Tibial nerve (tissue), 4 donors: ENCODE data around the gene CYS1. TPM values are rescaled to one million over a fixed set of nuclear protein-coding genes. Genes with fewer than 3 reads are reported as not detected.

Source experiments
- DNase-seq, 2 donors: peaks; one replicate each; pipeline ENCODE4 v3.0.0-alpha.2; 2019; ENCODE audit warnings: low spot score in 2 of 2
- H3K27ac ChIP-seq, 4 donors: fragments of 200-600 bp; sonication (generic) in 3 of 4; one replicate each; pipeline ENCODE4 v1.5.1; 2017 to 2019; ENCODE audit warnings: mild to moderate bottlenecking in 1 of 4
- H3K27me3 ChIP-seq, 2 donors: fragments of 200-600 bp; sonication (generic) in 1 of 2; one replicate each; pipeline versions ENCODE4 v1.5.1 to v1.6.0; 2017 to 2019
- H3K36me3 ChIP-seq, 3 donors: fragments of 200-600 bp; sonication (generic); one replicate each; pipeline ENCODE4 v1.5.1; 2018 to 2019
- H3K4me1 ChIP-seq, 4 donors: fragments of 200-600 bp; sonication (generic) in 3 of 4; one replicate each; pipeline ENCODE4 v1.5.1; 2017 to 2019
- H3K4me3 ChIP-seq, 4 donors: fragments of 200-600 bp; sonication (generic) in 3 of 4; one replicate each; pipeline ENCODE4 v1.5.1; 2017 to 2019; ENCODE audit warnings: mild to moderate bottlenecking in 1 of 4, moderate library complexity in 1 of 4
- H3K9me3 ChIP-seq, 4 donors: fragments of 200-600 bp; sonication (generic) in 3 of 4; one replicate each; pipeline ENCODE4 v1.5.1; 2017 to 2019
- EP300 ChIP-seq, 2 donors: sonication (generic); formaldehyde crosslinking; IDR thresholded peaks; one replicate each; pipeline ENCODE4 v1.6.1; 2017; ENCODE audit warnings: antibody characterized with exemption in 2 of 2, mild to moderate bottlenecking in 1 of 2
- POLR2A ChIP-seq, 2 donors: fragments of 450-650 bp; IDR thresholded peaks; one replicate each; pipeline ENCODE4 v1.6.1; 2017; ENCODE audit warnings: antibody characterized with exemption in 2 of 2, mild to moderate bottlenecking in 2 of 2, moderate library complexity in 2 of 2
- WGBS, 2 donors: methylation state at CpG; one replicate each; pipeline ENCODE4 v1.1.5; 2018; 5-methylcytosine and 5-hydroxymethylcytosine counted together
- total RNA-seq, 4 donors: library from RNA; depleted of rRNA; stranded (reverse); fragments of >200 nt; gene quantifications; one replicate each; pipeline ENCODE4 v1.1.0, GENCODE V29; 2016
- TF ChIP-seq, protein P1 (sequence below), 5 experiments: fragments of 200-600 bp in 3 of 5; fragments of 450-650 bp in 2 of 5; sonication (generic) in 3 of 5; IDR thresholded peaks; one replicate each; pipeline ENCODE4 v1.5.1; 2016 to 2019; ENCODE audit warnings: antibody characterized with exemption in 5 of 5, mild to moderate bottlenecking in 3 of 5, moderate library complexity in 2 of 5

The CYS1 gene
- total RNA-seq, 4 donors from 2014 or later: 2.7 to 17.5 (median 10.9) TPM

DNA sequence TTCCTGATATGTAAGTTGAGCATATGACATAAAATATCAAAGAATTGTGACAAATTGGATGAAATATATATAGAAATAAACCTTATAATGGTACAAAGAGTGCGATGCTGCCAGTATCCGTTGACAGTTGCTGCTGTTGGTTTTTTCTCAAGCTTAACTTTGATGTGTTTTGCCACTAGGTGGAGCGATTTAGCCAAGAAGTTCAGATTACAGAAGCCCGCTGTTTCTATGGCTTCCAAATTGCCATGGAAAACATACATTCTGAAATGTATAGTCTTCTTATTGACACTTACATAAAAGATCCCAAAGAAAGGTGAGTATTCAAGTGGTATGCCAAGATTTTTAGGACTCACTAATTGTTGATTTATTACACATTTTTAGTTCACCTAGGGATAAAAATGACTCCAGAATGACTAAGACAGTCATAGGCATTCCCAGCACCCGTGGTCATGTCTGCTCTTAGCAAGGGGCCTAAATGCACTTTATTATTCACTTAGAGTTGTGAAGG is 44.4 kb upstream of the CYS1 start:
- Histone ChIP-seq H3K36me3 (no peaks in the 10 kb centered on the region), H3K27me3 (peaks cover 0 to 18% of the 10 kb centered on the region in 2 donors), H3K4me1 (peaks cover 4 to 44% (median 22%) of the 10 kb centered on the region in 4 donors), H3K27ac (no peak overlapping the region), H3K4me3 (no peak overlapping the region), H3K9me3 (no peaks in the 10 kb centered on the region)
- TF ChIP-seq EP300 (IDR thresholded peaks at IDR 0.05) (no peak), POLR2A (IDR thresholded peaks at IDR 0.05) (no peak)
- TF ChIP-seq, protein P1, sequence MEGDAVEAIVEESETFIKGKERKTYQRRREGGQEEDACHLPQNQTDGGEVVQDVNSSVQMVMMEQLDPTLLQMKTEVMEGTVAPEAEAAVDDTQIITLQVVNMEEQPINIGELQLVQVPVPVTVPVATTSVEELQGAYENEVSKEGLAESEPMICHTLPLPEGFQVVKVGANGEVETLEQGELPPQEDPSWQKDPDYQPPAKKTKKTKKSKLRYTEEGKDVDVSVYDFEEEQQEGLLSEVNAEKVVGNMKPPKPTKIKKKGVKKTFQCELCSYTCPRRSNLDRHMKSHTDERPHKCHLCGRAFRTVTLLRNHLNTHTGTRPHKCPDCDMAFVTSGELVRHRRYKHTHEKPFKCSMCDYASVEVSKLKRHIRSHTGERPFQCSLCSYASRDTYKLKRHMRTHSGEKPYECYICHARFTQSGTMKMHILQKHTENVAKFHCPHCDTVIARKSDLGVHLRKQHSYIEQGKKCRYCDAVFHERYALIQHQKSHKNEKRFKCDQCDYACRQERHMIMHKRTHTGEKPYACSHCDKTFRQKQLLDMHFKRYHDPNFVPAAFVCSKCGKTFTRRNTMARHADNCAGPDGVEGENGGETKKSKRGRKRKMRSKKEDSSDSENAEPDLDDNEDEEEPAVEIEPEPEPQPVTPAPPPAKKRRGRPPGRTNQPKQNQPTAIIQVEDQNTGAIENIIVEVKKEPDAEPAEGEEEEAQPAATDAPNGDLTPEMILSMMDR (IDR thresholded peaks at IDR 0.05): peak; percentile 49 to 76 (median 64)
- DNase-seq: peak in 1 of 2 donors; percentile 78
- 15 to 16% methylated on average over 5 of the region's 5 CpGs for WGBS, 2 donors

DNA sequence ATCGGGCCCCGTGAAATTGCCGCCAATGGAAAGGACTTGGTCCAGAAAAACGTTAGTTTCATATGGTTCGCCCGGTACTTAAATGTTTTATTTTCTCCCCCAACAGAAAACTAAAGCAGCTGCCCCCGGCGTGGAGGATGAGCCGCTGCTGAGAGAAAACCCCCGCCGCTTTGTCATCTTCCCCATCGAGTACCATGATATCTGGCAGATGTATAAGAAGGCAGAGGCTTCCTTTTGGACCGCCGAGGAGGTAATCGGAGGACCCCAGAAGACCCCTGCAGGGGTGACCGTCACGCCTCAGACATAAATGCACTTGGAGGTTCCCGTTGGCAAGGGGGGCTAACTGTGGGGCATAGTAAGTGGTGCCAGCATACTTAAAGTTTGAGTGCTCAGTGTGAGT is 43.1 kb upstream of the CYS1 start:
- no peaks in the 10 kb centered on the region for H3K9me3 ChIP-seq
- 4 to 7% methylated on average over 18 of the region's 18 CpGs for WGBS, 2 donors
- peak overlapping the region in 2 of 4 donors; percentile 50 to 69 for H3K4me3 ChIP-seq

DNA sequence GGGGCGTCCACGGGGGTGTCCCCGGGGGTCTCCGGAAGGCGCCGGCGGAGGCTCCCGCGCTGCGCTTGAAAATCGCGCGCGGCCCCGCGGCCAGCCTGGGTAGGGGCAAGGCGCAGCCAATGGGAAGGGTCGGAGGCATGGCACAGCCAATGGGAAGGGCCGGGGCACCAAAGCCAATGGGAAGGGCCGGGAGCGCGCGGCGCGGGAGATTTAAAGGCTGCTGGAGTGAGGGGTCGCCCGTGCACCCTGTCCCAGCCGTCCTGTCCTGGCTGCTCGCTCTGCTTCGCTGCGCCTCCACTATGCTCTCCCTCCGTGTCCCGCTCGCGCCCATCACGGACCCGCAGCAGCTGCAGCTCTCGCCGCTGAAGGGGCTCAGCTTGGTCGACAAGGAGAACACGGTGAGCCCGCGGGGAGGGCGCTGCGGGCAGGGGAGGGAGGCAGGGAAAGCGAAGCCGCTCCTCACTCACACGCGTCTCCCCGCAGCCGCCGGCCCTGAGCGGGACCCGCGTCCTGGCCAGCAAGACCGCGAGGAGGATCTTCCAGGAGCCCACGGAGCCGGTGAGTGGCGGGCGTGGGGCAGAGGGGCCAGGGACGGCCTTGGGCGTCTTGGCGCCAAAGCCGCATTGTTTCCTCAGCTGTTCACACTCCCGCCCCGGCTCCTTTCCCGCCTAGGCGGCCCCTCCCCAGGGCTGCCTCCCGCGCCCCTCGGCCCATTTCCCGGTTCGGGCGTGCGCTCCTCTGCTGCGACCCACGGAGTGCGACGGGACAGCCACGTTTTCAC is 42.5 kb upstream of the CYS1 start, which contains the start of gene RRM2:
Gene RRM2 (plus strand): TSS at position 240 of the 781 bp plus-strand sequence. CDS start 60 bp downstream, at position 300.
- Histone ChIP-seq H3K27ac (peak within 1 kb of the TSS in 1 of 4 donors; percentile 57), H3K36me3 (no peaks in the 10 kb centered on the region), H3K4me3 (peak within 1 kb of the TSS; percentile 45 to 69 (median 50)), H3K27me3 (peaks cover 0 to 18% of the 10 kb centered on the region in 2 donors), H3K4me1 (peaks cover 4 to 44% (median 22%) of the 10 kb centered on the region in 4 donors), H3K9me3 (no peaks in the 10 kb centered on the region)
- 0 to 1% methylated on average over 43 to 60 of the region's 81 CpGs for WGBS, 2 donors
- TF ChIP-seq, protein P1 (IDR thresholded peaks at IDR 0.05): peak in 2 of 5 experiments; percentile 10 to 25
- TF ChIP-seq EP300 (IDR thresholded peaks at IDR 0.05) (peak in 1 of 2 donors; percentile 53), POLR2A (IDR thresholded peaks at IDR 0.05) (no peak)
- peak; percentile 81 to 85 for DNase-seq

More for the DNA sequence above, 43.1 kb upstream of the CYS1 start:
- H3K36me3 ChIP-seq: no peaks in the 10 kb centered on the region
- H3K4me1 ChIP-seq: peaks cover 4 to 44% (median 22%) of the 10 kb centered on the region in 4 donors
- no peak for DNase-seq
- no peak overlapping the region for H3K27ac ChIP-seq
- TF ChIP-seq, protein P1 (IDR thresholded peaks at IDR 0.05): no peak
- TF ChIP-seq POLR2A (IDR thresholded peaks at IDR 0.05): no peak
- no peak for TF ChIP-seq EP300 (IDR thresholded peaks at IDR 0.05)
- H3K27me3 ChIP-seq: peaks cover 0 to 18% of the 10 kb centered on the region in 2 donors

DNA sequence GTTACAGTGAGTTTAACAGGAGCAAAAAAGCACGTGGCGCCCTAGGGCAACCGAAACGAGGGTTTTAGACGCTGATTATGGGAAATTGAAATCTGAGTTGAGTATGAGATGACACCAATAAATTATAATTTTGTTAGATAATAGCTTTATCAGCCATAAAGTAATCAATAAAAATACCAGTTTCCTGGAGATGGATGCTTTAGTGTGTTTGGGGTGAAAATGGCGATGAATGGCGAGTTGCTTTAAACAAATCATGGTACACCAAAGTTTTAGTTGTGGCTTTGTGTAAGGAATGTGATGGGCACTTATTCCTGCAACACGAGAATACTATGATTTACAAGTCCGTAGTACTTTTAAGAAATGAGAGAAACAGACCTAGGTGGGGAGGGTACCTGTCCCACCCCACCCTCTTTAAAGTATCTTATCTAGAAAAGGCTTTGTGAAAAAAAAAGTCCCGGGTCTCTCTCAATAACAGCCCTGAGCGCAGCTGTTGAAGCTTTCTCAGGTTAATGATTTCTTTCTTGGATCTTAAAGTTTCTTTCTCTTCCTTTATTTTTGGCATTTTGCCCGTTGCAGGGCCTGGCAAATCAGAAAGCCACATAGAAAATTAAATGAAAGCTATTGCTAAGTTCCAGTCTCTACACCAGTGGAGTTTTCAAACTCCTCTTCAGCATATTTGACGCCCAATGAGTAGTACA is 40.8 kb upstream of the CYS1 start:
- H3K36me3 ChIP-seq: no peaks in the 10 kb centered on the region
- no peak for DNase-seq
- H3K27me3 ChIP-seq: peaks cover 0 to 18% of the 10 kb centered on the region in 2 donors
- TF ChIP-seq EP300 (IDR thresholded peaks at IDR 0.05) (no peak), POLR2A (IDR thresholded peaks at IDR 0.05) (no peak)
- TF ChIP-seq, protein P1 (IDR thresholded peaks at IDR 0.05): no peak
- WGBS, 2 donors: 28 to 30% methylated on average over 13 of the region's 13 CpGs
- peaks cover 4 to 44% (median 22%) of the 10 kb centered on the region in 4 donors for H3K4me1 ChIP-seq
- no peaks in the 10 kb centered on the region for H3K9me3 ChIP-seq
- H3K4me3 ChIP-seq: peak overlapping the region; percentile 45 to 75 (median 64)
- H3K27ac ChIP-seq: peak overlapping the region in 2 of 4 donors; percentile 47 to 60
